DOHH2 (cell line): ENCODE measurements around the gene SORT1.
A peak's percentile ranks its signal among the peaks of the same experiment; 100 is the strongest.

Experiments used
- H3F3A ChIP-seq: fragments of 200-600 bp; sonication (generic), shearing (Covaris generic); 2 replicates; pipeline ENCODE4 v1.6.0; 2016; ENCODE audit warnings: antibody characterized with exemption, mild to moderate bottlenecking; ENCODE audit not compliant: control insufficient read depth, insufficient read depth
- H3K27ac ChIP-seq: fragments of 200-600 bp; sonication (generic); 2 replicates; pipeline ENCODE4 v1.5.1; 2014; ENCODE audit warnings: low read depth, mild to moderate bottlenecking, low read length, moderate library complexity
- H3K27me3 ChIP-seq: fragments of 200-600 bp; sonication (generic); 2 replicates; pipeline ENCODE4 v1.6.1; 2014; ENCODE audit warnings: mild to moderate bottlenecking, low read length, mixed read lengths; ENCODE audit not compliant: control insufficient read depth
- H3K36me3 ChIP-seq: fragments of 200-600 bp; sonication (generic); 2 replicates; pipeline ENCODE4 v1.6.1; 2014; ENCODE audit warnings: mild to moderate bottlenecking, low read length, moderate library complexity, mixed read lengths; ENCODE audit not compliant: control insufficient read depth
- H3K4me1 ChIP-seq: fragments of 200-600 bp; sonication (generic); 2 replicates; pipeline ENCODE4 v1.6.1; 2014; ENCODE audit warnings: mild to moderate bottlenecking, low read length, mixed read lengths; ENCODE audit not compliant: control insufficient read depth
- H3K4me2 ChIP-seq: fragments of 200-600 bp; sonication (generic); 2 replicates; pipeline ENCODE4 v1.6.0; 2014; ENCODE audit warnings: mild to moderate bottlenecking, low read length, moderate library complexity
- H3K4me3 ChIP-seq: fragments of 200-600 bp; sonication (generic); 2 replicates; pipeline ENCODE4 v1.5.1; 2014; ENCODE audit warnings: mild to moderate bottlenecking, low read length, mixed read lengths
- H3K79me2 ChIP-seq: fragments of 200-600 bp; sonication (generic); 2 replicates; pipeline ENCODE4 v1.6.1; 2014; ENCODE audit warnings: mild to moderate bottlenecking, low read length, mixed read lengths; ENCODE audit not compliant: control insufficient read depth
- H3K9me2 ChIP-seq: fragments of 200-600 bp; sonication (generic); replicated peaks from 2 replicates; pipeline ENCODE4 v1.6.1; 2014; ENCODE audit warnings: mild to moderate bottlenecking, low read length, mixed read lengths; ENCODE audit not compliant: control insufficient read depth
- H3K9me3 ChIP-seq: fragments of 200-600 bp; sonication (generic); 2 replicates; pipeline ENCODE4 v1.6.1; 2014; ENCODE audit warnings: antibody characterized with exemption, low read length, mixed read lengths; ENCODE audit not compliant: control insufficient read depth, insufficient read depth
- H4K20me1 ChIP-seq: fragments of 200-600 bp; sonication (generic); 2 replicates; pipeline ENCODE4 v1.6.0; 2014; ENCODE audit warnings: low read depth, mild to moderate bottlenecking, antibody characterized with exemption, low read length, moderate library complexity; ENCODE audit not compliant: control insufficient read depth, insufficient read depth
- EZH2phosphoT487 ChIP-seq: fragments of 200-600 bp; sonication (generic); IDR thresholded peaks from 2 replicates; pipeline ENCODE4 v1.6.1; 2017; ENCODE audit warnings: borderline replicate concordance, mild to moderate bottlenecking, antibody characterized with exemption, low read length, moderate library complexity, mixed read lengths
- TF ChIP-seq, protein P1 (sequence below): fragments of 200-600 bp; sonication (generic); IDR thresholded peaks from one replicate; pipeline ENCODE4 v1.5.1; 2014; ENCODE audit warnings: antibody characterized with exemption, mild to moderate bottlenecking, low read depth, low read length; ENCODE audit not compliant: poor library complexity, severe bottlenecking

Gene SORT1

DNA sequence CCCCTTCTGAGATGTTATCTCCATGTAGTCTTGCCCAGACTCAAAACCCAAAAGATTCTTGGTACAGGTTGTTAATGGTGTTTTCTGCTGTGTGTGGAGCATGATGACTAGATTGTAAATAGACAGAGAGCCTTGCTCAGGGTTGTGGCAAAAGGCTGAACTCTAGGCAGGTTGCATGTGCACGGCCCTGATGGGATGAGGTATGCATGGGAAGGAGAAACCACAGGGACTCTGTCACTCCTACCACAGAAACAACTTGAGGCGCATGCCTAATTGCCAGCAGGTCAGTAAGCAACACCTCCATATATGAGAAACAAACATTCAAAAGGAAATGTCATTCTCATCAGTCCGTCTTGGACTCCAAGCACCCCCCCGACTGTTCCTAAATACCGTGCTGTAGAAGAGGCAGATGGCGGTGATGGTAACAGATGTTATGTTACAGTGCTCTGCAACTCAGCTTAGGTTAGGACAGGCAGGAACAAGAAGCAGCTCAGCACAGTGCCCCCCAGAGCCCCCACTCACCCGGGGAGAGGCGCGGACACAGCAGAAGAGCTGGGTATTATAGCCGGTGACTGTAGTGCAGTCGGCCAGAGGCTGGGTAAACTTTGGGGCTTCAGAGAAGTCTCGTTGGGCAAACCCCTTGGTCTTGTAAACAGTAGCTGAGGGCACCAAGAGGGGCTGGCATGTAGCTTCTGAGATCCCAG lies 101.9 kb downstream of the SORT1 start:
- Histone ChIP-seq H3K4me3 (no peak overlapping the region), H3K36me3 (no peaks in the 10 kb centered on the region), H3K9me2 (no peaks in the 10 kb centered on the region), H4K20me1 (no peaks in the 10 kb centered on the region), H3K79me2 (no peaks in the 10 kb centered on the region), H3K27me3 (no peaks in the 10 kb centered on the region), H3K9me3 (no peaks in the 10 kb centered on the region), H3K4me2 (no peak overlapping the region), H3K4me1 (peaks cover 33% of the 10 kb centered on the region), H3F3A (no peaks in the 10 kb centered on the region; the same call in 1 of the 2 replicates), H3K27ac (no peak overlapping the region)
- no peak for TF ChIP-seq EZH2phosphoT487

DNA sequence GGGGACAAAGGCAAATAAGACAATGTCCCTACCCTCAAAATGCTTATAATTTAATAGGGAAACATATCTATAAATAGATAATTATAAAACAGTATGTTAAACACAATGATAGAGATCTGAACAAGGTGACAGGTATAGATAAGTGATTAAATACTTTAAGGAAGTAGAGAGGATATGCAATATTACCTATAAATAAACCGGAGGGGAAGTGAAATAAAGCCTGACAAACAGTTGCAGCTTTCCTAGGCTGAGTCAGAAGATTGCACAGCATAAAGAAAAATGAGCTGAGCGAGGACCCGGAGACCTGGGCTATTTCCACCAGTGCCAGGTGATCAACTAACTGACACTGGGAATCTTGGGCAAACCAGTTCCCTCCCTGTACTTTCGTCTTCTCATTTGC lies 103.2 kb downstream of the SORT1 start:
- TF ChIP-seq EZH2phosphoT487 = no peak
- TF ChIP-seq, protein P1, sequence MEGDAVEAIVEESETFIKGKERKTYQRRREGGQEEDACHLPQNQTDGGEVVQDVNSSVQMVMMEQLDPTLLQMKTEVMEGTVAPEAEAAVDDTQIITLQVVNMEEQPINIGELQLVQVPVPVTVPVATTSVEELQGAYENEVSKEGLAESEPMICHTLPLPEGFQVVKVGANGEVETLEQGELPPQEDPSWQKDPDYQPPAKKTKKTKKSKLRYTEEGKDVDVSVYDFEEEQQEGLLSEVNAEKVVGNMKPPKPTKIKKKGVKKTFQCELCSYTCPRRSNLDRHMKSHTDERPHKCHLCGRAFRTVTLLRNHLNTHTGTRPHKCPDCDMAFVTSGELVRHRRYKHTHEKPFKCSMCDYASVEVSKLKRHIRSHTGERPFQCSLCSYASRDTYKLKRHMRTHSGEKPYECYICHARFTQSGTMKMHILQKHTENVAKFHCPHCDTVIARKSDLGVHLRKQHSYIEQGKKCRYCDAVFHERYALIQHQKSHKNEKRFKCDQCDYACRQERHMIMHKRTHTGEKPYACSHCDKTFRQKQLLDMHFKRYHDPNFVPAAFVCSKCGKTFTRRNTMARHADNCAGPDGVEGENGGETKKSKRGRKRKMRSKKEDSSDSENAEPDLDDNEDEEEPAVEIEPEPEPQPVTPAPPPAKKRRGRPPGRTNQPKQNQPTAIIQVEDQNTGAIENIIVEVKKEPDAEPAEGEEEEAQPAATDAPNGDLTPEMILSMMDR = no peak
- Histone ChIP-seq H3K27ac (peak overlapping the region; percentile 38), H3K4me2 (peak overlapping the region; percentile 91), H3K9me2 (no peaks in the 10 kb centered on the region), H3K4me1 (peaks cover 39% of the 10 kb centered on the region), H3K79me2 (no peaks in the 10 kb centered on the region), H3K27me3 (no peaks in the 10 kb centered on the region), H4K20me1 (no peaks in the 10 kb centered on the region), H3F3A (no peaks in the 10 kb centered on the region; the same call in 1 of the 2 replicates), H3K9me3 (no peaks in the 10 kb centered on the region), H3K36me3 (no peaks in the 10 kb centered on the region), H3K4me3 (peak overlapping the region; percentile 66)

DNA sequence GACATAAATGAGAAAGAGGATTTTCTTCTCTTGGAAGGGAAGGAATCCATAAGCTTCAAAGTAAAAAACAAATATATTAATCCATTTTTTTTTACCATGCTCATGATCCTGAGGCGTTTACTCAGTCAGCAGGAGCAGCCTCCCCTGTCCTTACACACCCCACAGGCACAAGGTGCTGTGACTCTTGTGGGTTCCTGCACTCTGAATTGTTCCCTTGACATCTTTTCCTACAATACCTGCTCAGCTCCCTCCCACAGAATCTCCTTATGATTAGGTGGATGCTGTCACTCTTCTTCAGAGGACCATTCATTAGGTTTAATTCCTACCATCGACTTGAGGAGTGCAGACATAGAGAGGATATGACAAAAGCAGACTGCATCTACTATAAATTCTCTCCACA lies 104.7 kb downstream of the SORT1 start:
- no peaks in the 10 kb centered on the region for H3K79me2 ChIP-seq
- TF ChIP-seq EZH2phosphoT487 = no peak
- TF ChIP-seq, protein P1 = no peak
- no peak overlapping the region for H3K27ac ChIP-seq
- no peaks in the 10 kb centered on the region for H3K9me3 ChIP-seq
- peaks cover 34% of the 10 kb centered on the region for H3K4me1 ChIP-seq
- H3K9me2 ChIP-seq = no peaks in the 10 kb centered on the region
- no peak overlapping the region for H3K4me2 ChIP-seq
- no peaks in the 10 kb centered on the region for H3K36me3 ChIP-seq
- no peaks in the 10 kb centered on the region for H3K27me3 ChIP-seq
- no peaks in the 10 kb centered on the region; the same call in 1 of the 2 replicates for H3F3A ChIP-seq
- H4K20me1 ChIP-seq = no peaks in the 10 kb centered on the region
- H3K4me3 ChIP-seq = no peak overlapping the region

DNA sequence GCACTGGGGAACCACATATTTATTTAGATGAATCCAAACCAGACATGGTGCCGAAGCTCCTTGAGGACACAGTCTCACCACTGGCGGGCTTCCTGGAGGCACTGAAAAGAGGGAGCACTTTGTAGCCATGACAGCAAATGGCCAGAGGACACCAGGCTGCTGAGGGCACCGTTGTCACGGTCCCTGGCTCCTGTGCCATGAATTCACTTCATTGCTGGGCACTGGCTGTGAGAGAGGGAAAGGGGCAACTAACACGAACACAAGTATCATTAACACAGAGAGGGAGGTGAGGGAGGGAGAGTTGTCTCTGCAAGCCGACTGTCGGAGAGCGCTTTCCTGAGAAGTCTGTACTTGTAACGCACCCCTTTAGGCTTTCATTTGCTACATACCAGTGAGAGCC lies 105.4 kb downstream of the SORT1 start:
- Histone ChIP-seq H3K27me3 (no peaks in the 10 kb centered on the region), H3K27ac (no peak overlapping the region), H3K9me2 (no peaks in the 10 kb centered on the region), H3K4me3 (no peak overlapping the region), H3K4me2 (no peak overlapping the region), H4K20me1 (no peaks in the 10 kb centered on the region), H3K9me3 (no peaks in the 10 kb centered on the region), H3K36me3 (no peaks in the 10 kb centered on the region), H3K79me2 (no peaks in the 10 kb centered on the region), H3F3A (no peaks in the 10 kb centered on the region; the same call in 1 of the 2 replicates), H3K4me1 (peaks cover 34% of the 10 kb centered on the region)
- no peak for TF ChIP-seq EZH2phosphoT487
- TF ChIP-seq, protein P1 = no peak
